Left lung (tissue), 10 donors: ENCODE results near the gene ADH4. TPM values are rescaled to one million over a fixed set of nuclear protein-coding genes. Genes with fewer than 3 reads are reported as not detected.

Experiments used
- ATAC-seq: fragments of 200-7000 bp; cut with Tn5 transposase; one replicate; pipeline ENCODE4 v1.9.1; 2020; ENCODE audit warnings: moderate library complexity
- DNase-seq, 4 donors: peaks; one replicate each; pipeline ENCODE4 v3.0.0-alpha.2; 2013 to 2020
- H3K27ac ChIP-seq, 2 donors: fragments of 200-600 bp; sonication (generic) in 1 of 2; one replicate each; pipeline versions ENCODE4 v1.5.0 to v1.8.0; 2020 to 2021
- H3K27me3 ChIP-seq, 2 donors: fragments of 200-600 bp; sonication (generic) in 1 of 2; one replicate each; pipeline versions ENCODE4 v1.5.0 to v1.8.0; 2020 to 2021
- H3K36me3 ChIP-seq, 2 donors: fragments of 200-600 bp; sonication (generic) in 1 of 2; one replicate each; pipeline versions ENCODE4 v1.5.0 to v1.8.0; 2020 to 2021
- H3K4me1 ChIP-seq, 2 donors: fragments of 200-600 bp; one replicate each; pipeline ENCODE4 v1.8.0; 2021
- H3K4me3 ChIP-seq, 2 donors: fragments of 200-600 bp; sonication (generic) in 1 of 2; one replicate each; pipeline versions ENCODE4 v1.5.0 to v1.8.0; 2020 to 2021; ENCODE audit warnings: mild to moderate bottlenecking in 1 of 2
- H3K9me3 ChIP-seq, 2 donors: fragments of 200-600 bp; sonication (generic) in 1 of 2; one replicate each; pipeline versions ENCODE4 v1.5.0 to v1.8.0; 2020 to 2021
- intact Hi-C, 2 donors: fragments of 100-400 bp; cut with DNase I; formaldehyde crosslinking; loops; one replicate each; pipeline versions ENCODE4 v1.11.2 to v1.14.2; 2022
- polyA plus RNA-seq, 6 donors: library from polyadenylated mRNA; unstranded; fragments of 120-200 nt; gene quantifications; one replicate each; pipeline ENCODE4 v1.2.1, GENCODE V29; 2013; ENCODE audit not compliant: insufficient read length in 6 of 6
- total RNA-seq, 2 donors: library from RNA; stranded (reverse); fragmentation: NEBNext Ultra II Directional; extraction: Animal tissue kit (Norgen Biotek cat#: 25700); gene quantifications; one replicate each; pipeline ENCODE4 v1.2.1, GENCODE V29; 2021
- TF ChIP-seq, protein P1 (sequence below), 2 donors: fragments of 200-600 bp; sonication (generic) in 1 of 2; IDR thresholded peaks; one replicate each; pipeline versions ENCODE4 v1.5.0 to v1.8.0; 2021; ENCODE audit warnings: antibody characterized with exemption in 2 of 2
- donor health status: DM: no; HTN: yes; CAD: no.
- donor health status: DM: no; HTN: no; CAD: no.

Gene ADH4
- total and polyA plus RNA-seq, 8 donors: 0.48 to 2.0 (median 1.5) TPM; not detected in 2

DNA sequence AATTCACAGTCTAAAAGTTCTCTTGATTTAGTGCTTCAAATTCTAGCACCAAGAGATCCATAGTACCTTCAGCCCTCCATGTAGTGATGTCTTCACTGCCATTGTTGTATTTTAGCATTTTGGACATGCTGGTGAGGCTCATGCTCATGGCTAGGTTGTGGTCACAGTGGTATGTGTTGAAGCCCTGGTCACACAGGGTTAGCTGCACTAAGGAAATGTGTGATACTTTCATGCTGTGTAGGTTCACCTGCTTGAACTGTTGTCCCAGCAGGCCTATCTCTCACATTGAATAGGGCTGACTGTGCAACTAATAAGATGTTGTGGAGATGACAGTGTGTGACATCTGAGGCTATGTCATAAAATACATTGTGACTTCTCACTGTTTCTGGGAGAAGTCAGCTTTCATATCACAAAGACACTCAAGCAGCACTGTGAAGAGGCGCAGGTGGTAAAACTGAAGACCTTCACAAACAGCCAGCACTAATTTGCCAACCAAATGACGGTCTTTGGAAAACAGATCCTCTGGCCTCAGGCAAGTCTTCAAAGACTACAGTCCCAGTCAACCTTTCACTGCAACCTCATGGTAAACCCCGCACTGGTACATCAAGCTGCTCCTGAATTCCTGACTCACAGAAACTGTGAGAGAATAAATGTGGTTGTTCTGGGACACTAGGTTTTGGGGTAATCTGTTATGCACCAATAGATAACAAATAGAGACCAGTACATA, 17.4 kb upstream of the ADH4 start:
- H3K4me3 ChIP-seq: no peak overlapping the region
- DNase-seq: no peak
- no peaks in the 10 kb centered on the region for H3K9me3 ChIP-seq
- no peaks in the 10 kb centered on the region for H3K36me3 ChIP-seq
- H3K27me3 ChIP-seq: no peaks in the 10 kb centered on the region
- intact Hi-C loops: no loop called here
- TF ChIP-seq, protein P1, sequence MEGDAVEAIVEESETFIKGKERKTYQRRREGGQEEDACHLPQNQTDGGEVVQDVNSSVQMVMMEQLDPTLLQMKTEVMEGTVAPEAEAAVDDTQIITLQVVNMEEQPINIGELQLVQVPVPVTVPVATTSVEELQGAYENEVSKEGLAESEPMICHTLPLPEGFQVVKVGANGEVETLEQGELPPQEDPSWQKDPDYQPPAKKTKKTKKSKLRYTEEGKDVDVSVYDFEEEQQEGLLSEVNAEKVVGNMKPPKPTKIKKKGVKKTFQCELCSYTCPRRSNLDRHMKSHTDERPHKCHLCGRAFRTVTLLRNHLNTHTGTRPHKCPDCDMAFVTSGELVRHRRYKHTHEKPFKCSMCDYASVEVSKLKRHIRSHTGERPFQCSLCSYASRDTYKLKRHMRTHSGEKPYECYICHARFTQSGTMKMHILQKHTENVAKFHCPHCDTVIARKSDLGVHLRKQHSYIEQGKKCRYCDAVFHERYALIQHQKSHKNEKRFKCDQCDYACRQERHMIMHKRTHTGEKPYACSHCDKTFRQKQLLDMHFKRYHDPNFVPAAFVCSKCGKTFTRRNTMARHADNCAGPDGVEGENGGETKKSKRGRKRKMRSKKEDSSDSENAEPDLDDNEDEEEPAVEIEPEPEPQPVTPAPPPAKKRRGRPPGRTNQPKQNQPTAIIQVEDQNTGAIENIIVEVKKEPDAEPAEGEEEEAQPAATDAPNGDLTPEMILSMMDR (IDR thresholded peaks at IDR 0.05): no peak
- no peak for ATAC-seq
- no peak overlapping the region for H3K27ac ChIP-seq
- H3K4me1 ChIP-seq: no peaks in the 10 kb centered on the region

DNA sequence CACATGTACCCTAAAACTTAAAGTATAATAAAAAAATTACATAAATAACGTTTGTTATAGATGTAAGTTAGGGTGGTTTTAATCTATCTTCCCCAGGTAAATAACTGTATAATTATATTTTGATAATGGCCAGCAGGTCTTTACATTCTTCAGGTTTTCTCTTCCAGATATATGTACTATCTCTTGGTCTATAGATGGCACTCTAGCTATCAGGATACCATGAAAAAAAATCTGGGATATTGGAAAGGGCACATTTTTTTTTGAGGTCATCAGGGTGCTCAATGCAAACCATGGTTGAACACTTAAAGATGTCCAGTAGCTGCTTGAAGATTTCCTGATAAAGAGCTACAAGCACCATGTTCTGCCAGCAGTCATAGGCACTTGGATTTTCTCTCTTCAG, 15.6 kb upstream of the ADH4 start:
- Histone ChIP-seq H3K27me3 (no peaks in the 10 kb centered on the region), H3K27ac (no peak overlapping the region), H3K9me3 (no peaks in the 10 kb centered on the region), H3K36me3 (no peaks in the 10 kb centered on the region), H3K4me1 (no peaks in the 10 kb centered on the region), H3K4me3 (no peak overlapping the region)
- ATAC-seq: no peak
- intact Hi-C loops: no loop called here
- DNase-seq: no peak
- TF ChIP-seq, protein P1 (IDR thresholded peaks at IDR 0.05): no peak

DNA sequence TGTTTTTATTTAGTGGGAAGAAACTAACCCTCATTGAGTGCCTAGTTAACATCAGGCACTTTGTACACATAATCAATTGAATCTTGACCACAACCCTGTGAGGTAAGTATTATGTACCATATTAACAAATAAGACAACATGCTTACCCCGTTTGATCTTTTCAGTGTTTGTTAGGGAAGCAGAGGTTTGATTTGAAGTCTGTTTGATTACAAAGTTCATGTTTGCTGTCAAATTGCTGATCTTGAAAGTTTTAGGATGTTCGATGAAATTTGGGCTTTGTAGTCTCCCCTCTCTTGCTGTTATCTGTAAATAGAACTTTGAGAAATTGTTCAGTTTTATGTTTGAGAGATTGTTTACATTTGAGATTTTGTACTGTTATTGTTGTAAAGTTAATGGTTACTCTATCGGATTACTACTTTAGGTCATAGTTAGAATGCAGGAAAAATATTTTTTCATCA, 13.4 kb upstream of the ADH4 start:
- H3K4me1 ChIP-seq: no peaks in the 10 kb centered on the region
- TF ChIP-seq, protein P1 (IDR thresholded peaks at IDR 0.05): no peak
- H3K27me3 ChIP-seq: no peaks in the 10 kb centered on the region
- DNase-seq (no peak), ATAC-seq (no peak)
- H3K27ac ChIP-seq: no peak overlapping the region
- H3K4me3 ChIP-seq: no peak overlapping the region
- intact Hi-C loops: no loop called here
- H3K36me3 ChIP-seq: no peaks in the 10 kb centered on the region
- H3K9me3 ChIP-seq: no peaks in the 10 kb centered on the region

DNA sequence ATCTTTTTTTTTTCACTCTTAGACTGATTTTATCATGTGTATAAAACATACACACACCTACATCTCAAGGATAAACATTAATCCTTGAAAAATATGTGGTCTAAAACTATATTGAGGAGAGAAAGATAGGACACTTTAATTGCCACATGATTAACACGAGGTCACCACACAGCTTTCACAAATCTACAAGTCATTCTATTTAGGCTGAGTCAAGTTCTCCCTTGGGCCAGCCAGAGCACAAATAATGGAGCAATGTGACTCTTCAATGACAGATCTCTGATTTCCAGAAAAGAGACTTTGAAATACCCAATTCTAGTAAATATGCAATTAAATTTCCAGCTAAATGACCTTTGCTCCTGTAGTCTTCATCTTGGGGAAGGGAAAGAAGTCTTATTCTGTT, 12.9 kb upstream of the ADH4 start:
- ATAC-seq (no peak), DNase-seq (no peak)
- Histone ChIP-seq H3K4me3 (no peak overlapping the region), H3K9me3 (no peaks in the 10 kb centered on the region), H3K27ac (no peak overlapping the region), H3K36me3 (no peaks in the 10 kb centered on the region), H3K4me1 (no peaks in the 10 kb centered on the region), H3K27me3 (no peaks in the 10 kb centered on the region)
- TF ChIP-seq, protein P1 (IDR thresholded peaks at IDR 0.05): no peak
- intact Hi-C loops: no loop called here

DNA sequence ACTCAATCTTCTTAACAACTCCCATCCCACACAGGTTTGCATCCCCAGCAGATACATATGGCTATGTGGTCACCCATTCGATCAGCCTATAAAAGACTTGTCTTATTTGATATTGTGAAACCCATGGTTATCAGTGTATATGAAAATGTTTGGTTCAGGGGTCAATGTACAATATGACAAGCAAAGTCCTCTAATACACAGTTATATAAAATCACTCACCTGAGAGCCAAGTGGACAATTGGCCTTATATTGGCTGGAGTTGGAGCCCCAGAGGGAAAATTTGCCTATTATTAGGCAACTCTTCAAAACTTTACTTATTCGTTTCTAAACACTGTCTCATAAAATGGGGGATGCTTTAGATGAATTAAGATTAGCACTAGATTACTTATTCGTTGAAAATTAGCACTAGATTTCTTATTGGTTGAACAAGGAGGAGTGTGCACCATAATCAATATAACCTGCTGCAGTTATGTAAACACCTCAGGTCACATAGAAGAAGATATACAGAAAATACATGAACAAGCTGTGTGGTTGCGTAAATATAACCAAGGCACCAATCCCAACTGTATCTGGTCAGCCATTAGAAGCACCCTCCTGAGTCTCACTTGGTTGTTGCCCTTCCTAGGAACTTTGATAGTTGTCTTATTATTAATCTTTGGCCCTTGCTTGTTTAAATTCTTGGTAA, 10.7 kb upstream of the ADH4 start:
- TF ChIP-seq, protein P1 (IDR thresholded peaks at IDR 0.05): no peak
- Histone ChIP-seq H3K4me3 (no peak overlapping the region), H3K27ac (no peak overlapping the region), H3K27me3 (no peaks in the 10 kb centered on the region), H3K36me3 (no peaks in the 10 kb centered on the region), H3K4me1 (no peaks in the 10 kb centered on the region), H3K9me3 (no peaks in the 10 kb centered on the region)
- DNase-seq (no peak), ATAC-seq (no peak)
- intact Hi-C loops: no loop called here
